ENCODE results near the gene FRMPD4.

Gene FRMPD4

GRCh38 chrX:12768491-12768890 is 630.2 kb downstream of the FRMPD4 start:
- no peak for DNase-seq (ENCODE audit: low read depth)

GRCh38 chrX:12770440-12770839 is 632.2 kb downstream of the FRMPD4 start:
- DNase-seq (ENCODE audit: low read depth): no peak

GRCh38 chrX:12771445-12772069 is 633.3 kb downstream of the FRMPD4 start:
- peak; percentile 37 for DNase-seq (ENCODE audit: low read depth)
